OCI-LY1 (cell line): ENCODE results near the gene GRHL1.

Experiments
- H2AFZ ChIP-seq: fragments of 200-600 bp; sonication (generic), shearing (Covaris generic); 2 replicates; pipeline ENCODE4 v1.6.0; 2014; ENCODE audit warnings: antibody characterized with exemption, mild to moderate bottlenecking, low read length
- H3F3A ChIP-seq: fragments of 200-600 bp; sonication (generic), shearing (Covaris generic); 2 replicates; pipeline ENCODE4 v1.6.0; 2014; ENCODE audit warnings: mild to moderate bottlenecking, antibody characterized with exemption, low read length, moderate library complexity; ENCODE audit not compliant: insufficient read depth
- H3K27ac ChIP-seq: fragments of 200-600 bp; sonication (generic); 2 replicates; pipeline ENCODE4 v1.5.1; 2014; ENCODE audit warnings: low read length, mixed run types, mild to moderate bottlenecking, low read depth; ENCODE audit not compliant: poor library complexity, severe bottlenecking
- H3K27me3 ChIP-seq: fragments of 200-600 bp; sonication (generic); 2 replicates; pipeline ENCODE4 v1.6.0; 2014; ENCODE audit warnings: antibody characterized with exemption, mild to moderate bottlenecking, low read length, moderate library complexity; ENCODE audit not compliant: insufficient read depth
- H3K36me3 ChIP-seq: fragments of 200-600 bp; sonication (generic); 2 replicates; pipeline ENCODE4 v1.6.1; 2014; ENCODE audit warnings: mild to moderate bottlenecking, antibody characterized with exemption, low read length, moderate library complexity, mixed read lengths; ENCODE audit not compliant: insufficient read depth
- H3K4me1 ChIP-seq: fragments of 200-600 bp; sonication (generic); 2 replicates; pipeline ENCODE4 v1.5.1; 2014; ENCODE audit warnings: mild to moderate bottlenecking, low read length, moderate library complexity; ENCODE audit not compliant: insufficient read depth, severe bottlenecking
- H3K4me2 ChIP-seq: fragments of 200-600 bp; sonication (generic), shearing (Covaris generic); 2 replicates; pipeline ENCODE4 v1.6.1; 2014; ENCODE audit warnings: low read length
- H3K4me3 ChIP-seq: fragments of 200-600 bp; sonication (generic); 2 replicates; pipeline ENCODE4 v1.5.1; 2014; ENCODE audit warnings: low read length, low read depth, mild to moderate bottlenecking, mixed read lengths; ENCODE audit not compliant: poor library complexity, severe bottlenecking
- H3K79me2 ChIP-seq: fragments of 200-600 bp; shearing (Covaris generic); 2 replicates; pipeline ENCODE4 v1.6.1; 2016; ENCODE audit warnings: mixed run types, low read length, mixed read lengths; ENCODE audit not compliant: insufficient read depth
- H3K9ac ChIP-seq: fragments of 200-600 bp; sonication (generic), shearing (Covaris generic); 2 replicates; pipeline ENCODE4 v1.6.1; 2014; ENCODE audit warnings: mild to moderate bottlenecking, low read length, mixed read lengths
- H3K9me2 ChIP-seq: fragments of 200-600 bp; sonication (generic), shearing (Covaris generic); 2 replicates; pipeline ENCODE4 v1.6.1; 2014; ENCODE audit warnings: low read depth, mild to moderate bottlenecking, low read length, mixed read lengths
- H3K9me3 ChIP-seq: fragments of 200-600 bp; shearing (Covaris generic); 2 replicates; pipeline ENCODE4 v1.6.1; 2014; ENCODE audit warnings: low read length, mixed read lengths
- H4K20me1 ChIP-seq: fragments of 200-600 bp; sonication (generic), shearing (Covaris generic); 2 replicates; pipeline ENCODE4 v1.6.0; 2016; ENCODE audit warnings: mild to moderate bottlenecking, low read length; ENCODE audit not compliant: insufficient read depth
- CTCF ChIP-seq: fragments of 200-600 bp; sonication (generic), shearing (Covaris generic); IDR thresholded peaks from 2 replicates; pipeline ENCODE4 v1.5.1; 2017; ENCODE audit warnings: mild to moderate bottlenecking, antibody characterized with exemption, low read length, moderate library complexity, mixed read lengths
- EZH2 ChIP-seq: fragments of 200-600 bp; sonication (generic), shearing (Covaris generic); IDR thresholded peaks from 2 replicates; pipeline ENCODE4 v1.8.0; 2017; ENCODE audit warnings: borderline replicate concordance, mixed run types, mild to moderate bottlenecking, antibody characterized with exemption, low read length, moderate library complexity, mixed read lengths

The GRHL1 gene

GRCh38 chr2:10038123-10038522 lies 86.6 kb downstream of the GRHL1 start:
- Histone ChIP-seq H4K20me1 (no peaks in the 10 kb centered on the region), H3K27me3 (peaks cover 8% of the 10 kb centered on the region; the same call in 1 of the 2 replicates), H3K9ac (no peak overlapping the region), H3K9me2 (no peaks in the 10 kb centered on the region), H2AFZ (no peak overlapping the region), H3K4me1 (no peaks in the 10 kb centered on the region), H3K9me3 (0 out of 2 replicates have a peak, but pooled peaks cover 4% of the 10 kb centered on the region), H3K27ac (no peak overlapping the region), H3K4me2 (no peak overlapping the region), H3K36me3 (no peaks in the 10 kb centered on the region), H3K4me3 (no peak overlapping the region), H3K79me2 (no peaks in the 10 kb centered on the region), H3F3A (no peaks in the 10 kb centered on the region)
- TF ChIP-seq EZH2 (no peak), CTCF (no peak)

GRCh38 chr2:10038716-10039115 lies 87.2 kb downstream of the GRHL1 start:
- Histone ChIP-seq H3K79me2 (no peaks in the 10 kb centered on the region), H2AFZ (no peak overlapping the region), H3K27ac (no peak overlapping the region), H4K20me1 (no peaks in the 10 kb centered on the region), H3K4me1 (no peaks in the 10 kb centered on the region), H3K27me3 (peaks cover 8% of the 10 kb centered on the region; the same call in 1 of the 2 replicates), H3K36me3 (no peaks in the 10 kb centered on the region), H3K9ac (no peak overlapping the region), H3K4me2 (no peak overlapping the region), H3F3A (no peaks in the 10 kb centered on the region), H3K9me3 (0 out of 2 replicates have a peak, but pooled peaks cover 4% of the 10 kb centered on the region), H3K4me3 (no peak overlapping the region), H3K9me2 (no peaks in the 10 kb centered on the region)
- TF ChIP-seq EZH2 (no peak), CTCF (no peak)

GRCh38 chr2:10039658-10040410 lies 88.3 kb downstream of the GRHL1 start:
- no peaks in the 10 kb centered on the region for H3K79me2 ChIP-seq
- H3K9ac ChIP-seq, result no peak overlapping the region
- no peak overlapping the region for H3K4me3 ChIP-seq
- no peaks in the 10 kb centered on the region for H3K4me1 ChIP-seq
- H3K36me3 ChIP-seq, result no peaks in the 10 kb centered on the region
- H2AFZ ChIP-seq, result no peak overlapping the region
- no peak for TF ChIP-seq CTCF
- TF ChIP-seq EZH2, result no peak
- H3K9me3 ChIP-seq, result 0 out of 2 replicates have a peak, but pooled peaks cover 4% of the 10 kb centered on the region
- no peak overlapping the region for H3K4me2 ChIP-seq
- H3K27ac ChIP-seq, result no peak overlapping the region
- H3K9me2 ChIP-seq, result no peaks in the 10 kb centered on the region
- H4K20me1 ChIP-seq, result no peaks in the 10 kb centered on the region
- H3K27me3 ChIP-seq, result peaks cover 8% of the 10 kb centered on the region; the same call in 1 of the 2 replicates
- no peaks in the 10 kb centered on the region for H3F3A ChIP-seq
